ENCODE data around the gene REPIN1.
A peak's percentile ranks its signal among the peaks of the same experiment; 100 is the strongest.

The REPIN1 gene

DNA sequence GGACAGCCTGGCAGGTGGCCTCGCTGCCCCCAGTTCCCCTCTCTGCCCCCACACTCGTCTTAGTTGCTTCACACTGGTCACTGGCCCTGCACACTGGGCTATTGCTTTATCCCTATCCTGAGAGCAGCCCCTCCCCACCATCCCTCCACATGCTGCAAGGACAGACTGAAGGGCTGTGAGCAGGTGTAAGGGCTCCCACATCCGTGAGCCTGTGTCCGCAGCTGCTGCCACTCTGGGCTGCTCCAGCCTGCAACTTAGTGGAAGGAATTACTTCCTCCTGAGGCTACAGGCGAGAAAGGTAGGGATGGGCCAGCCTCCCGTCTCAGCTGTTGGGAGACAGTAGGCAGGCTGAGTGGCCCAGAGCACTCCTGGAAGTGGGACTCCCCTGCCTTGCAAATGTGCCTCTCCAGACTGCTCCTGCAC lies 31.0 kb upstream of the REPIN1 start:
- DNase-seq, result no peak

DNA sequence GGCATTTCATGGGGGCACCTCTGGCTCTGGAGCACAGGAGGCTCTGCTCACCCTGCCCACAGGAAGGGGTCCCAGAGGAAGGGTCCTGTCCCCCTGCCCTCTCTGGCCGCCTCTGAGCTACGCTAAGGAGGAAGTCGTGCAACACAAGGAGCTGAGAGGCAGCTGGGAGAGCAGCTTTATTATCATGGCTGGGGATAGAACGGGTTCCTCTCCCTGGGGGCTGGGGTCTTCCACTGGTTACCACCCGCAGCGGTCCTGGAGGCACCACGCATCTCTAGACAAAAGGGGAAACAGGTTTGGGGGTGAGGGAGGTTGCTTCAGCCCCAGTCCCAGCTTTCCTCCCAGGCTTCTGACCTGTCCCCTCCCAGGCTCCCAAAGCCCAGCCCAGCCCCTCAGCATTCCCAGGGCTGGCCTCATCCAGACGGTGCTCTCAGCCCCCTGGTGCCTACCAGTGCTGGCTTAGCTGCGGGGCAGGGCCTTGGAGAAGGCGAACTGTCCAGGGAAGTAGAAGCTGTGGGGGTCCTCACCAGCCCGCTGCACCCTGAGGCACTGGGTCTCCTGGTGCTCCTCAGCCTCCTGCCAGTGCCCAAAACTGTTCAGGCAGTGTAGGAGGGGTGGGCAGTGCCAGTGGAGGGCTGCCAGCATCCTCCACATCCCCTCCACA lies 30.3 kb upstream of the REPIN1 start:
- DNase-seq, result peak in 1 of 2 experiments; percentile 15

- no peak for DNase-seq
Measured at GRCh38 chr7:150339409-150339809, 29.2 kb upstream of the REPIN1 start.

DNA sequence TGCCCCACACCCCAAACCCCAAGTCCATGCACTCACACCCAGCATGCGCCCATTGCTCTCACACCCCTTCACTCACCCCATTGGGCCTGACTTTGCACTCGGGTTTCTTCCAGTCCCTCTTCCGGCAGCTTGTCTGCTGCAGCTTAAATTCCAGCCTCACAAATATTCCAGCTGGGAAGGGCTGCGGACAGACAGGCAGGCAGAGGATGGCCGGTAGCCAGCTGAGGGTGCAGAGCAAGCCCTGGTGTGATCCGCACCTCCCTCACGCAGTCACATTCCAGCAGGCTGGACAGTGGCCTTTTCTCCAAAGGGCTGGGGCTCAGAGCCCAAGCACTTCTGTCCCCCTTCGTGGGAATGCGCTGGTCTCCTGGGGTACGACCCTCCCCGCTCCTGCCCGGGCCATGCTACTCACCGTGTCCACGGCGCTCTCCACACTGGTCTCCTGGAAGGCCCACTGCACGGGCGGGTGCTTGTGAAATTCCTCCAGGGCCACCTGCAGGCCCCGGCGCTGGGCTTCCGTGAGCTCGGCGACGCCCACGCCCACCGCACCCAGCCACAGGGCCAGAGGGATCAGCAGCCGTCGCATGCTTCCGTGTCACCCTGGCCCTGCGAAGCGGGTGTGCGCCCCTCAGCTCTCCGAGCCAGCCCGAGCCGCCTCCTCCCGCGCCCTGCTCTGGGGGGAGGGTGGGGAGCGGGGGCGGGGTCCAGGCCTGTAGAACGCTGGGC lies 28.4 kb upstream of the REPIN1 start:
- no peak for DNase-seq

GRCh38 chr7:150340875-150341262 lies 27.8 kb upstream of the REPIN1 start:
- no peak for DNase-seq

GRCh38 chr7:150341263-150342120 lies 27.1 kb upstream of the REPIN1 start, which contains the start of gene RARRES2:
Gene RARRES2, minus strand, starts transcription at chr7:150341629. Its CDS starts 1,020 bp downstream, at chr7:150340609.
- DNase-seq, result no peak

DNA sequence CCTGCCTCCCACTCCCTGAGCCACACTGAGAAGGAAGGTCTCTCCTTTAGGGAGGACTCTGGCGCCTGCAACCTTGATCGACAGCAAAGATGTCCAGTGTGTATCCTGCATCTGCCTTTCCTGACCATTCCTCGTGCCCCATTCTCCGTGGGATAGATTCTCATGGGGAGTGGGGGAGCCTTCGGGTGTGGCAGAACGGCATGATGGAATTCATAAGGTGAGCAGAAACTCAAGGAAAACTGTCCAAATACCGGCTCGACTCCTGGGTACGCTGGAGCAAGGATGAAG lies 26.6 kb upstream of the REPIN1 start:
- DNase-seq, result no peak

DNA sequence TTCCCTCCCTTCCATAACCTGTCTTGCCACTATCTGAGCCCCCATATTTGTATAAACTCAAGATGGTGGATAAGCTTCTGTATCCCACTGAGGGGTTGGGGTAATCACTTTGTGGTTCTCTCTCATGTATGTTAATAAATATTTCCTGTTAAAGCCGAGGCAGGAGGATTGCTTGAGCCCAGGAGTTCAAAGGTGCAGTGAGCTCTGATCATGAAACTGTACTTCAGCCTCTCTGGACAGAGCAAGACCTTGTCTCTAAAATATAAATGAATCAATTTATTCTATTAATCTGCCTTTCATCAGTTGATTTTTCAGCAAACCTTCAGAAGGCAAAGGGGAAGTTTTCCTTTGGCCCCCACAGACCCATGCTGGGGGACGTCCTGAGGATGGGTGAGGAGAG lies 25.4 kb upstream of the REPIN1 start:
- no peak for DNase-seq

DNA sequence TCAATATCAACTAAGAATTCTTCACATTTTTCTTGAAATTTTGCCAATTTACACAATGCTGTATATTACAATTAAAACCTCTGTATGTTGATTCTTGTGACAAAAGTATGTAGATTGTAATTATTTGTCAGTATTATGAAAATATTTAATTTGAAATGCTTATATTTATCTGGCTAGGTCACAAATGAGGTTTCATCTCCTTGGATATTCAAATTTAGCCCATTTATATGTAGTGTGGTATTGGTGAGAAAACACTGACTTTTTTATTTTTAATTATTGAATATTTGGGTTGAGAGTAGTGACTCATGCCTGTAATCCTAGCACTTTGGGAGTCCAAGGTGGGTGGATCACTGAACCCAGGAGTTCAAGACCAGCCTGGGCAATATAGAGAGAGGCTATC lies 24.3 kb upstream of the REPIN1 start:
- no peak for DNase-seq

DNA sequence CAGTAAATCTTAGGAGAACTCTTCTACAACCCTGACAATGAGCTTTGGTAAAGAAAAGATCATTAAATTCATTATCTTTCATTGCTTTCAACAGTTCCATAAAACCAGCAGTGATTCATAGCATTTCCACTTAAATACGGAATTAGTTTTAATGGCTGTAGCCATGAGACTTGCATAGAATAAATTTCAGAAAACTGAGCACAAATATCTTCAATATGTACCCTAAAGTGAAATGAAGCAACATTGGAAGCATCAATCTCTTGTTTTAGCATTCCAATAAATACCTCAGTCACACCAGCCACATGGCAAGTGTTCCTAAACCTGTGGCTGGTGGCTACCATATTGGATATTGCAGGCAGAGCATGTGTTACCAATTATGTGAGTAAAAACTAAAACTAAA lies 23.6 kb upstream of the REPIN1 start:
- DNase-seq, result no peak

DNA sequence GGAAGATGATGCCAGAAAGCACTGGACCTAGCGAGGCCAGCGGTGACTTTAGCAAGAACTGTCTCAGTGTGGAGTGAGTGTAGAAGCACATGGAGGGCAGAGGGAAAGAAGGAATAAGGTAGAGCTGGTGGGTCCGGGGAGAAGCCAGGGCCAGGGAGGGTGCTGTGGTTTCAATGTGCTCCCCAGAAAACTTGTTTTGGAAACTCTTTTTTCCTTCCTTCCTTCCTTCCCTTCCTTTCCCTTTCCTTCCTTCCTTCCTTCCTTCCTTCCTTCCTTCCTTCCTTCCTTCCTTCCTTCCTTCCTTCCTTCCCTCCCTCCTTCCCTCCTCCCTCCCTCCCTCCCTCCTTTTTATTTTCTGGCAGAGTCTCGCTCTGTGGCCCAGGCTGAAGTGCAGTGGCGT lies 21.7 kb upstream of the REPIN1 start:
- DNase-seq, result no peak

GRCh38 chr7:150351587-150352194 lies 16.9 kb upstream of the REPIN1 start:
- peak in 1 of 2 experiments; percentile 62 for DNase-seq

- DNase-seq, result no peak
Measured at GRCh38 chr7:150355666-150356059, 13.0 kb upstream of the REPIN1 start.

DNA sequence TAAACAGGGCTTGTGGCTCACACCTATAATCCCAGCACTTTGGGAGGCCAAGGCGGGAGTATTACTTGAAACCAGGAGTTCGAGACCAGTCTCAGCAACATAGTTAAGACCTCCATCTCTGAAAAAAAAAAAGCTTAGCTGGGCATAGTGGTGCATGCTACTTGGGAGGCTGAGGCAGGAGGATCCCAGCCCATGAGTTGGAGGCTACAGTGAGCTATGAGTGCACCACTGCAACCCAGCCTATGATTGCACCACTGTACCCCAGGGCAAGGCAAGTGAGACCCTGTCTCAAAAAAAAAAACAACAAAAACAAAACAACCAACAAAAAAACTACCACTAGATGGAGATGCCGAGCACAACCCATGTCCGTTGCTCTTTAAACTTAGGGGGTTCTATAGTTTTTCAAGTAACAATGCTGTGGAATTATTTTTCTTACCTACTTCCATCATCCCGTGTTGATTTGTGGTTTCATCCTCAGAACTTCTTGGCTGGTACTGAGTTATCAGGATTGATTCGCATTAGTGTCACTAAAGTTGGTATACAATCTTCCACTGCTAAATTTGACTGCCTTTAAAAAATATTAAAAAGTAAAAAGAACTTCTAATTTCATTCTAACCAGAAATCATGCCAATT lies 12.2 kb upstream of the REPIN1 start:
- peak; percentile 33 to 55 for DNase-seq

- DNase-seq, result no peak
Measured at GRCh38 chr7:150357270-150357669, 11.4 kb upstream of the REPIN1 start.

DNA sequence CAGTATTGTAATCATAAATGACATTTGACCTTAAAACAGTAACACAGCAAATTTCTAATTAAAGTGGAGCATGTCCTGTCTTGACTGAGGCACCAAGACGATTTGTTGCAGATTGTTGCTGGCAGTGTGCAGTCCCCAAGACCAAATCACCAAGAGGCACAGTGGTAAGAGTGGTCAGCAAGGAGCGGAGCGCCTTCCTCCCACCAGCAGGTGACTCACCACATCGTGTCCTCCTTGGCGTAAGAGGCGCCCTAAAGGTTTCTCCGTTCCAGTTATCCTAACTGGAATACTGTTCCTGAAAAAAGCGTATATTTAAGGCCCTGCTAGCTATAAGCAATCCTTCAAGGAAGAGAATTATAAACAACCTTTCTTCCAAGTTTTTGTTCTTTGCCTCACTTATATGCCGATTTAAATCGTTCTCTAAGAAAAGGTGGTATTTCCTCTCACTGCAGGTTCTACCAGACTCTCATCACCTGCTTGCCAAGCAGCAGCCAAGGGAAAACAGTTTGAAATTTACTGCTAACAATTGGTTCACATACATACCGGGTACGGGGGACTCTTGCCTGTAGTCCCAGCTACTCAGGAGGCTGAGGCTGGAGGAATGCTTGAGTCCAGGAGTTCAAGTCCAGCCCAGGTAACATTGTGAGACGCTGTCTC lies 10.7 kb upstream of the REPIN1 start:
- no peak for DNase-seq

DNA sequence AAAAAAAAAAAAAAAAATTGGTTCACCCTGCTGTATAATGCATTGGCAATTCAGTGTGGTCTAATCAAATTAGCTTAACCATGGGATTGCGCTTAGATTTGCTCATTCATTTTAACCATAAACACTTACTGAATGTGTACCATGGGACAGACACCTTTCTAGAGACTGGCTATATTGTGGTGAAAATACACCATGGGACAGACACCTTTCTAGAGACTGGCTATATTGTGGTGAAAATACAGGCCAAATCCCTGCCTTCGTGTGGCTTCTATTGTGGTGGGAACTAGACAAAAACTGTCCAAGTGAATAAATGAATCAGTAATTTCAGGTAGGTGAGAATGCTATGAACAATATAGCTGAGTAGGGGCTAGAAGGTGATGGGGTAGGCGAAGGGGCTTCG lies 10.2 kb upstream of the REPIN1 start:
- DNase-seq, result no peak

GRCh38 chr7:150358988-150359621 lies 9.5 kb upstream of the REPIN1 start:
- no peak for DNase-seq

DNA sequence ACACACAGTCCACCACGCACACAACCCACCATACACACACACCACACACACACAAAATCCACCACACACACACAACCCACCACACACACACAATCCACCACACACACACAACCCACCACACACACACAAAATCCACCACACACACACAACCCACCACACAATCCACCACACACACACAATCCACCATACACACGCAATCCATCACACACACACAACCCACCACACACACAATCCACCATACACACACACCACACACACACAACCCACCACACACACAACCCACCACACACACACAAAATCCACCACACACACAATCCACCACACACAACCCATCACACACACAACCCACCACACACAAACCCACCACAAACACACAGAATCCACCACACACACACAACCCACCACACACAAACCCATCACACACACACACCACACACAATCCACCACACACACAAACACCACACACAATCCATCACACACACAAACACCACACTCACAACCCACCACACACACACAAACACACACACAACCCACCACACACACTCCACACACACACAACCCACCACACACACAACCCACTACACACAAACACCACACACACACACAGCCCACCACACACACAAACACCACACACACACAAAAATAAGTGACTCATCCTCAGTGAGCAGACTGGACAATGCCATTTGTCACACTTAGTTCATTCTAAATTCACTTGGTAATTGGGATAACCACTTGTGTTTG lies 8.8 kb upstream of the REPIN1 start:
- DNase-seq, result no peak

- no peak for DNase-seq
Measured at GRCh38 chr7:150360363-150361058, 8.1 kb upstream of the REPIN1 start.

- no peak for DNase-seq
Measured at GRCh38 chr7:150361402-150361801, 7.2 kb upstream of the REPIN1 start.

All from NCI-H2081 (cell line).